Myocyte (in vitro differentiated cells): Measurements from ENCODE around the gene KRT86. TPM values are rescaled to one million over a fixed set of nuclear protein-coding genes. Genes with fewer than 3 reads are reported as not detected.
A peak's percentile ranks its signal among the peaks of the same experiment; 100 is the strongest.
"Not testable (repeated sequence)": the region's sequence is repeated elsewhere in the genome, so short reads cannot be mapped to it uniquely, and the experiment has no call there.

ENCODE experiments used
- DNase-seq: peaks from one replicate; pipeline ENCODE4 v3.0.0-alpha.2; 2012; ENCODE audit warnings: low read depth
- total RNA-seq: library from RNA; depleted of rRNA; stranded (reverse); fragments of >200 nt; gene quantifications from 2 replicates; pipeline ENCODE4 v1.2.3, GENCODE V29; 2014

KRT86 gene
- total RNA-seq, 1 donor from 2014 or later = 5.2 TPM

DNA sequence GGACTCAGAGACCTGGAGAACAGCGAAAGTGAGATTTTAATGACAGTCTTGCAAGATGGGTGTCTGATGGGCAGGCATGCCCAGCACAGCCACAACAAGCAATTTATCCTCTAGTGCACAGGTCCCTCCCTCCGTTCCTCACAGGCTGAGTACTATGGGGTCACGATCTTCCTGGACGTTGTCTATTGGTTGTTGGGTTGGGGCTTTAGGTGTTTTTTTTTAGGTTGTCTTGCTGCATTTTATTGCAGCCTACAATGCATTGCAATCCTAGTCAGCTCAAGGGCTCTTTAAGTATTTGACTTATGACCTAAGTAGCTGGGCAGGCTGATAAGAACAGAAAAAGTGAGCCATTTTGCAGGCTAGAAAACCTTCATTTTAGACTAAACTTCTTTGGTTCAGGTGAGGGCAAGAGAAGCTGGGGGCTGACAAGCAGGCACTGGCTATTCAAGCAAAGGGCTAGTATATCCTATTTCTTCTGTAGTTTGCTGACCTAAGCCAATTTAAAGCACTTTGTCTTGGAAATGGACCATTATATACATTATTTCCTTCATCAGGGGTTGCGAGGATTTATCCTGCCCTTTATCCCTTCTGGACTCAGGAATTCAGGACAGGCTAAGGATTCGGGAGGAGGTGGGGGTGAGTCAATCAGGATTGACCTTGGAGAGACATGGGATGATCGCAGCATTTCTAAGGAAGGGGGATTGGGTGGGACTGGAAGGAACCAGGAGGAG, 35.4 kb upstream of the KRT86 start:
- DNase-seq = no peak

DNA sequence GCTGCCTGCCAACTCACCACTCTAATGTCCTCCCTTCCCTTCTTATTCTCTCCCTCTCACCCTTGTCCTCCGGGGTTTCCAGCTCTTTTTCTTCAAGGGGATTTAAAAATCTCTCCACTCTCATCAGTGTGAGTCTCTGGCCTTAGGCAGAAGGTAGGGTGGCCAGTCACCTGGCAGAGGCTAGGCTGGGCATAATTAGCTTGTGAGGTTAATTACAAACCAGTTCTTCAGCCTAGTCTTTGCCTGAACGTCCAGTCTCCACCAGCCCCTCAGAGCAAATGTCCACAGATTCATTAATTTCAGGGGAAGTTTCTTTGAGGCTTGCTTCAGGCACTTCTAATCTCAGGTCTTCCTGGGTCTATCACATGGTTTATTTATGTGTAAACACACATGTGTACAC, 34.7 kb upstream of the KRT86 start:
- DNase-seq = no peak

DNA sequence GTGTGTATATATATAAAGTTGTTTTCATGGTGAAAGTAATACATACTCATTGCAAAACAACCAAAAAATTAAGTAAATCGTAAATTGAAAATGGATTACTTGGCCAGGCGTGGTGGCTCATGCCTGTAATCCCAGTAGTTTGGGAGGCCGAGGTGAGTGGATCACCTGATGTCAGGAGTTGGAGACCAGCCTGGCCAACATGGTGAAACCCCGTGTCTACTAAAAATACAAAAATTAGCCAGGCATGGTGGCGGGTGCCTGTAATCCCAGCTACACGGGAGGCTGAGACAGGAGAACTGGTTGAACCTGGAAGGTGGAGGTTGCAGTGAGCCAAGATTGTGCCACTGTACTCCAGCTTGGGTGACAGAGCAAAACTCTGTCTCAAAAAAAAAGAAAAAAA, 34.2 kb upstream of the KRT86 start:
- not testable (repeated sequence) for DNase-seq

DNA sequence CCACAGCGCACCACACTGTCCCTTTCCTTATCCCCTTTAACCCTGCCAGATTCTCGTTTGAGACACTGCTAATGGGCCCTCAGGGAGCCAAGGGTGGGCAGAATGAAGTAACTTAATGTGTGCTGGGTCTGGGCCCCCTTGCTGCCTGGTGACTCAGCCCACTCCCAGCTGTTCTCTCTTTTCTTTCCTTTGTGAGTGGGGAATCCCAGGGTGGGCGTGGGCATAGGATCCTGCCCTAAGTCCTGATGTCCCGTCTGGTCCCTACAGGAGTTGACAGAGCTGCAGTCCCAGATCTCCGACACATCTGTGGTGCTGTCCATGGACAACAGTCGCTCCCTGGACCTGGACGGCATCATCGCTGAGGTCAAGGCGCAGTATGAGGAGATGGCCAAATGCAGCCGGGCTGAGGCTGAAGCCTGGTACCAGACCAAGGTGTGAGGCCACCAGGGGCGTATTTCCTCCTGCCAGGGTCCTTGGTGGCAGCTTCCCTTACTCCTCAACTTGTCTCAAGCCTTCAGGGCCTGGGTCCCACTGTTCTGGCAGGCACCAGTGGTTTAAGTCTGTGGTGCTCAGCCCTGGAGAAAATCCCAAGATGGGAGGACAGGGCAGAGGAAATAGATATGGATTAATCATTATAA, 33.1 kb upstream of the KRT86 start:
- DNase-seq = peak; percentile 61

DNA sequence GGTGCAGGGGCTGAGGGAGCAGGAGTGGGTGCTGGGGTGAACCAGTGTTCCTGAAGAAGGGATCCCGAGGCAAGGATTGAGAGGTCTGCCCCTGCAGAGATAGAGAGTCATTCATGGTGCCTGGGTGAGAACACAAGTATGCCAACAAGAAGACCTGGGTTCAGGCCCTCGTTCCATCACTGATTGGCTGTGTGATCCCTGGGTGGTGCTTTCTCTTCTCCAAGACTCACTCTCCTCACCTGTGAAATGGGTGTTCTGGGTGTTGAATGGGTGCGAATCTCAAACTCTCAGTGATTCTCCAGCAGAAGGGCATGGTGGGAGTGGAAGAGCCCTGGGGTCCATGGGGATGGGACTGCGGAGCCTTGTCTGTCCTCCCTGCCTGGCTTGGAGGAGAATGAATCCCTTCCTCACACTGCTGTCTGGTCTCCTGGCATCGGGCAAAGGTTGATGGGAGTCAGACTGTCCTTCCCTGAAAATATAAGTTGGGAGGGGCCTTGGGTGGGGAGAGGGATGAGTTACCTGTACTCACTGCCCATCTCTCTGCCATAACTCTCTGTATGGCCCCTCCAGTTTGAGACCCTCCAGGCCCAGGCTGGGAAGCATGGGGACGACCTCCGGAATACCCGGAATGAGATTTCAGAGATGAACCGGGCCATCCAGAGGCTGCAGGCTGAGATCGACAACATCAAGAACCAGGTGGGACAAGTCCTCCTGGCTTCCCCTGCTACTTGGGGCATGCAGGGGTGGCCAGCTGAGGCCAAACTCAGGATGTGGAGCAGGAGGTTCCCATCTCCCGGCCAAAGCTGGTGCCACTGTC, 31.8 kb upstream of the KRT86 start:
- no peak for DNase-seq

DNA sequence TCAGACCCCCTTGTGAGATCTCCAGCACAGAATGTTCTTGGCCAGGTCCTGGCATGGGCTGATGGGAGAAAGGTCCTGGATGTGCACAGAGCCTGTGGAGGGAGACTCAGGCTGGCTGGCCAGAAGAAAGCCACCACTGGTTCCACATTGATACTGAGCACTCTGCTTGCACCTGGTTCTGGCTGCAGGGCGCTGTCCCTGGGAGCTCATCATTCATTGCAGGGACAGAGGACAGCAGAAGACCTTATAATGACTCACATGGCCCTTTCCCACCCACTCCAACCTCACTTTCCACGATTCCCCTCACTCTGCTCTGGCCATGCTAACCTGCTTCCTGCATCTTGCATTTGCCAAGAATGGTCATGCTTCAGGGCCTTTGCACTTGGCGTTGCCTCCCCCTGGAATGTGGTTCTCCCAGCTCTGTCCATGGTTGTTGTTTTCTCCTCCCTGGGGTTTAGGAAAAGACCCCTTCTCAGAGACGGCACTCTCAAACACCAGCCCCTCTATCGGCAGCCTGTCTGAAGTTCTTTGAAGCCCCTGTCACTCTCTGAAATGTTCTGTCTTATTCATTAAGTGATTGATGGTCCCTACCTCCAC, 31.1 kb upstream of the KRT86 start:
- no peak for DNase-seq

DNA sequence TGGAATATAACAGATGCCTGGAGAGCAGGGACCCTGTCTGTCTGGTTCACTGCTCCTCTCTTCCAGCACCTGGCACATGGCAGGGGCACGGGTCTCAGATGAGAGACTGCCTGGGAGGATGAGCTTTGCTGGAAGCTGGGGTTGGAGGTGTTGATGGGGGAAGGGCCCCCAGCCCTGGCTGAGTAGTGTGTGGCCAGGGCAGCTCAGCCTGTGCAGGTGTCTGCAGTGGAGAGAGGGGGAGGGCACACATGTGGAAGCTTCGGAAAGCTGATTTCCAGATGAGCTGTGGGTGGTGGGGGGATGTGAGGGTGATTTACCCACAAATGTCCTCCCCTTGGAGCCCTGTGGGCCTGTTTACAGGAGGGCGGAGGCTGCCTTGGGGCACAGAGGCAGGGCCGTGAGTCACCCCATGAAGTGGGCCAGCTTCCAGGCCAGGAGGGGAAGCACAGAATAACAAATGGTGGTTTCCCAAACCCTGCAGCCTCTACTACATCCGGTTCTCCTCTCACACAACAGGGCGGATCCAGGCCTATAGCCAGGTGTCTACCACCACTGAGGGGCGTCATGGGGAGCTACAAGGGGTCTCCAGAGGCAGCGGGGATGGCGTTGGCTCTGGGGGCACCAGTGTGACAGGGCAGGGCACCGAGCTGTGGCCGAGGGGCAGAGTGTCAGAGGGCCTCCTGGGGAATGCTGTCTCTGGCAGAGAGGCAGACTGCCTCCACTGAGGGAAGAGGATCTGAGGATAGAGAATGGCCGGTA, 30.4 kb upstream of the KRT86 start:
- peak; percentile 95 for DNase-seq

DNA sequence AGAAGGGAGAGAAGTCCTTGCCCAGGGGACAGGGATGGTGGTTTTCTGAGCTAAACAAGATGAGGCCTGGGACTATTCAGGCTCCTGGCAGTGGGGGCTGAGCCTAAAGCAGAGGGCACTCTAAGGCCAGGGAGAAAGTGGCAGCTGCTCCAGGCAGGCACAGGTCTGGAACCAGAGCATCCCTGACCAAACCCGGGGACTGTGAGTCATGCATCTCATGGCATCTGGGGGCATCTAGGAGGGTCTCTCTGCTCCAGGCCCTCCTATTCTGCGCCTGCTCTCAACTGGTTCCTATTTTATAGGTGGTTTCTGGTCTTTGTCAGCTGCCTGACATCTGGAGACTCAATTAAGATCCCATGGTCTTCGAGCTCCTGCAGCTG, 29.8 kb upstream of the KRT86 start:
- DNase-seq = peak; percentile 86

DNA sequence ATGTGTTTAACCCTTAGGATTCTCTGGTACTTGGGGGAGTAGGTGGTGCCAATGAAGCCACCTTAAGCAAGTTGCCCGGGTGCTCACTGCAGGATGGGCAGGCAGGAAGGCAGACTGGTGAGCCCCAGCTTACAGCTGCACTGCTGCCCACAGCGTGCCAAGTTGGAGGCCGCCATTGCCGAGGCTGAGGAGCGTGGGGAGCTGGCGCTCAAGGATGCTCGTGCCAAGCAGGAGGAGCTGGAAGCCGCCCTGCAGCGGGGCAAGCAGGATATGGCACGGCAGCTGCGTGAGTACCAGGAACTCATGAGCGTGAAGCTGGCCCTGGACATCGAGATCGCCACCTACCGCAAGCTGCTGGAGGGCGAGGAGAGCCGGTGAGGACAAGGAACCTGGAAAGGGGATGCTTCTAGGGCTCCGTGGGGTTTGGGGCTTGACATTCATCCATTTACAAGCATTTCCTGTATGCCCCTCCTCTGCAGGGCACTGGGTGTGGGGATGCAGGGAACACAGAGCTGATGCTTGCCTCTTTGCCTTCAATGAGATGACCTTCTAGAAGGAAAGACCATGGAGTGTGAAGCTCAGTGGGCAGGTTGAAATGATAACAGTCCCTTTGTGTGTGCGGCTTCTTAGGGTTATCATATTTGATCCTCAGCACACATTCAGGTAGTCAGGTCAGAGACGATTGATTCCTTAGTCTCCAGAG, 29.0 kb upstream of the KRT86 start:
- no peak for DNase-seq

DNA sequence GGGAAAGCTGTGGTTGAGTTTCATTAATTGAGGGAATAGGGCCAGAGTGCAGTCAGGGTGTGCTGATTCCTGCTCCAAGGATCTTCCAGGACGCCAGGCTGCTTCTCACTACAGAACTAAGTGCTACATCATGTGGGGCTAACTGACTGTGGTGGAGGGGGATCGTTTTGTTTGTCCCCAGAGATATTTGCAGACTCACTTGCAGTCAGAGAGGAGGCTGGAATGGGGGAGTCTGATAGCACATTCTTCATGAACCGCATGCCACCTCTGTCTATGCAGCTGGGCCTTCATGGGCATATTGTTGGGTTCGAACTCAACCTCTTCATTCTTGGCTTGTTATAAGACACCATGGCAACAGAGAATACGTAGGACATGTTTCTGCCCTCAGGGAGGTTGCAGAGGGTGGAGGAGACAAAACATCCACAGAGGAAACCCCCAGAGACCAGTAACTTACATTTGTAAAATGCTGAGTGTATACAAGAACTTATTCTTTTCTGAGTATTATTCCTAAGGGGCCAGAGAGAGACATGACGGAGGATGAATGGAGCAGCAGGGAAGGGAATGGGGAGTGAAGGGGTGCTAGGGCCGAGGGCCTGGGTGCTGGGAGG, 28.4 kb upstream of the KRT86 start:
- DNase-seq = no peak

DNA sequence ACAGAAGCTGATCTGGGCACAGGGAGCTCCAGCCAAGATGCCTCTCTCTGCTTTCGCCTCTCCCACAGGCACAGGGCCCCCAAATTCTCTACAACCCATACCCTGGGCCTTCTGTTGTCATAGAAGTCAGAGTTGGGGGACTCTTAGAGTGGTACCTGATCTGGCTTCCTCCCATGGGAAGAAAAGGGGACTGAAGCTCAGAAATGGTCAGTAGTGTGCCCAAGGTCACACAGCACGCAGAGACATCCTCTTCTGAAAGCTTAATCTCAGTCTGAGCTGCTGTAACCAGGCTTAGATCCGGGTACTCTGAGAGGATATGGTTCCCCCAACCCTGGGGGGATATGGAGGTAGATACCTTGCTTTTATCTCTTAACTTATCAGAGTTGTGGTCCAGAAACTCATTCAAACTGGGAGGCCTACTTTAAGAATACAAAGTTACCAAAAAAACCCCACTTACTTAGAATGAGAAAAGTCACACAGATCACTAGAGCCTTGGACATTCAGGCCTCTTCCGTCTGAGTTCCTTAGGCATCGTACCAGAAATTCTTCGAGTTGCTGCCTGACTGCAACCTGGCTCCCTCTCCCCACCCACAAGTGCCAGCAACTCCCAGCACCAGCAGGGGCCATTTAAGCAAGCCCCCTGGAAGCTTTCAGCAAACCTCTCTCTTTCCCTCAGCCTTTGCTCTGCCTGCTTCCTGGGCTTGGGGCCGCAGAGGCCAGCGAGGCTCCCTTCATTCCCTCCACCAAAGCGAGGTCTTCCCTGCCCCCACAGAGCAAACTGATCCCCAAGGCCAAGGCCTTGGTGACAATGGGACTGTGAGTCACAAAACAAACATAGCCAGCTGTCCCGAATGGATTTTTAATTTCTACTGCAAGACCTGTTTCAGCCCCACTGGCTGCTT, 27.5 kb upstream of the KRT86 start:
- peak; percentile 90 for DNase-seq

DNA sequence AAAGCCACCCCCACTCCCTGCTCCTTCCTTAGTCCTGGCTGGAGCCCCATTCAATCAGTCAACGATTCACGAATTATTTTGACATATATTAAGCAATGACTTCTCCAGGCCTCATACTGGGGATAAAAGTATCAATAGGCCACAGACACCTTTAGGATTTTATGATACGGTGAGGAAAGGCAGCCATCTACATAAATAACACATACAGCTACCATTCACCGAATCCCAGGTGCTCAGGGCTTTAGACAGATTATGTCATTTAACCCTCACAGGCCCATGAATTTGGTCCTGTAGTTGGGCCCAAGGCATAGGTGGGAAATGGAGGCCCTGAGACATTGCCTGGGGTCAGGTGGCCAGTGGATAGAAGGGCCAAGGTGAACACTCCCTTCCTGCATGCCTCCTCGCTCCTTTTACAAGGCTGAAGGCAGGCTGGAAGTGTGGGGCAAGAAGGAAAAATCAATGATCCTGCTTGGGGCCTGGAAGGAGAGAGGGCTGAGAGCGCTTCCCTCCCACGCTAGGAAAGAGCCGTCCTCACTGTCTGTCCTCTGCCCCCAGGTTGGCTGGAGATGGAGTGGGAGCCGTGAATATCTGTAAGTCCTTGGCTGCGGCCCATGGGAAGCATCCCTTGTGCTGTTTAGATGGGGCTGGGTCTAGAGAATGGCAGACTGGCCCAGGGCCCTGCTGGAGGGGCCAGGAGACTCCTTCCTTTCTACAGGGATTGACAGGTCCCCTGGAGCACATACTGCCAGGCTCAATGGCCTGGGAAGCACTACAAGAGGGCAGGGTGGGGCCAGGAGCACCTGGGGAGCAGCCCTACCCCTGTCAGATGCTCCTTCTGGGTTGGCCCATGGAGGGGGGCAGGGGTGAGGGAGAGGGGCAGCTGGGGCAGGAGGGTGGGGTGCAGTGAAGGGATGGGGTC, 26.6 kb upstream of the KRT86 start:
- DNase-seq = no peak

DNA sequence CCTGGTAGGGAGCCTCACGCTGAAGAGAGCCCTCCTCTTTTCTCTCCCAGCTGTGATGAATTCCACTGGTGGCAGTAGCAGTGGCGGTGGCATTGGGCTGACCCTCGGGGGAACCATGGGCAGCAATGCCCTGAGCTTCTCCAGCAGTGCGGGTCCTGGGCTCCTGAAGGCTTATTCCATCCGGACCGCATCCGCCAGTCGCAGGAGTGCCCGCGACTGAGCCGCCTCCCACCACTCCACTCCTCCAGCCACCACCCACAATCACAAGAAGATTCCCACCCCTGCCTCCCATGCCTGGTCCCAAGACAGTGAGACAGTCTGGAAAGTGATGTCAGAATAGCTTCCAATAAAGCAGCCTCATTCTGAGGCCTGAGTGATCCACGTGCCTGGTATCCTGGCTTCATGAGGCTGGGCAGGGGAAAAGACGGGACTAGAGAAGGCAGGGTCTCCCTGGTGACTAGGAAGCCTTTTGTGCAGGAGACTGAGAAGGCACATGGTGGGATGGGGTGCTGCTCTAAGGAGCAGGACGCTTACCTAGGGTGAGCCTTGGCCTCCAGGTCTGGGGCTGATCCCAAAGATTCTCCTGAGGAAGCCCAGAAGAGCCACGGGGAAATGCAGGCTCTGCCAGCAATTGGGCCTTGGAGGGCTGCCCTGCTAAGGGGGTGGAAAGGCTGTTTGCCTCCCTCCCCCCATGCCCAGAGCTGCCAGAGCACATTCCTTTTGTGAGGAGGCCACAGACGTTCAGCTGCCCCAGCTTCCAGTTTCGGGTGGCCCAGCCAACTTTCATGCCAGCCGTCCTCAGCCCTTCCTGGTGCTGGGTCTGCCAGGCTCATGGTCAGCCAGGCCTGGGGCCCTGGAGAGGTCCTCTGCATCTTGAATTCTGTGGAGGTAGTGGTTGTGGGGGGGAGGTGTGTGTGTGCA, 25.6 kb upstream of the KRT86 start:
- peak; percentile 88 for DNase-seq

DNA sequence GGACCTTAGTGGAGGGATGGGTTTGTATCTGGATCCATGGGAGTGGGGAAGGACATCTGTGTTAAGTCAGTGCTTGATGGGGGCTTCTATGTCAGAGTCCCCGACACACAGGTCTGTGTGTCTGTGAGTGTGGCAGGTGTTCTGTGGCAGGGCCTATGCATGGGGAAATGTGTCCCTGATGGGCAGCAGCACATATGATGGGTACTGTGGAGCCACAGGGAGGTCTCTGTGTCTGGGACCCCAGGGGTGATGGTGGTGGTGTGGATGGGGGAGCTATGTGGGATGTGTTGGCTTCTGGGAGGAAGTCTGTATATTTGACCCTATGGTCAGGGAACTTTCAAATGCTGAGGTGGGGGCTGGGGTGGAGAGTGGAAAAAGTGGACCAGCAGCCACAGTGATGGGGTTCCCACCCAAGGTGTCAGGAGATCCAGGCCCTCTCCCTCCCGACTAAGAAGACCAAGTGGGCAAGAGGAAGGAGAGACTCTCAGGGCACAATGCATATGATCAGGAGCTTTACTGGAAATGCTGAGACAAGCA, 24.9 kb upstream of the KRT86 start:
- DNase-seq = no peak

DNA sequence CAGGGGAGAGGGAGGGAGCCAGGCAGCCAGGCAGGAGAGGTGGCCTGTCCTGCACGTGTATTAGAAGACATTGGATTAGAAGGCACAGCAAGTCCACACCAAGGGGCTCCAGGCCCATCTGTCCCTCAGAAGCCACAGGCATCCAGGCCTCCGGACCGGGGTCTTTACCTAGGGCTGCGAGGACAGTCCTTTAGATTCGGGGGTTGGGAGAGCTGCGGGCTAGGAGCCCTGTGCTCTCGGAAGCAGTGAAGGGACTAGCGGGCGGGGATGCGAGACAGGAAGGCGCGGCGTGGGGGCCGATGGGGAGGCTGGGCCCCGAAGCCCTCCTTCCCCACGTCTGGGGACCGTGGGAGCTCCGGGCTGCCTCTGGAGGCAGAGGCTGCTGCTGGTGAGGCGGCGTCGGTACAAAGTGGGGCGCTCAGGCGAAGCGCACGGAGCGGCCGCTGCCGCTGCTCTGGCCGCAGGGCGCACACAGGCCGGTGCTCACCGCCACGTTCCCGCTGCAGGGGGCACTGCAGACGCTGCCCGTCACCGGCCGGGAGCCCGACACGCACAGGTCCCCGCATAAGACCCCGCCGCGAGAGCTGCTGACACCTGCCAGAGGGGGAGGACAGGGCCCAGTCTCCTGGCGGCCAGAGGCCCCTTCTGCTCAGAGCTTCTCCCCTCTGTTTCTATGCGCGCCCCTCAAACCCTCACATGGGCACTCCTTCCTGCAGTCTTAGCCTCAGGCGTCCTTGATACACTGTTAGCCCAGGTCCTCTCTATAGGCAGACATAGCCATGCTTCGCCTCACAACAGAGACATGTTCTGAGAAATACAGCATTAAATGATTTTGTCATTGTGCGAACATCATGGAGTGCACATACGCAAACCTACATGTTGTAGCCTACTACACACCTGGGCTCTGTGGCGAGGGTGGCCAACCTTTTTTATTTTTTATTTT, 24.1 kb upstream of the KRT86 start:
- DNase-seq = no peak
